HG03135 (cell line): ENCODE data around the gene SYNJ1.
"Not testable (repeated sequence)": the region's sequence is repeated elsewhere in the genome, so short reads cannot be mapped to it uniquely, and the experiment has no call there.

Experiments
- ATAC-seq: cut with Tn5 transposase; IDR thresholded peaks from one replicate; pipeline ENCODE4 v1.9.1; 2021; ENCODE audit warnings: mild to moderate bottlenecking, moderate library complexity; ENCODE audit not compliant: unreplicated experiment

The SYNJ1 gene

GRCh38 chr21:32613436-32614043 is 114.3 kb downstream of the SYNJ1 start:
- no peak for ATAC-seq

GRCh38 chr21:32612999-32613337 is 114.8 kb downstream of the SYNJ1 start:
- no peak for ATAC-seq

GRCh38 chr21:32612075-32612998 is 115.5 kb downstream of the SYNJ1 start, which contains the start of gene CFAP298:
TSS of gene CFAP298 (minus strand) at chr21:32612377. CDS start at chr21:32612243, 134 bp downstream.
- peak; percentile 91 for ATAC-seq

- ATAC-seq, result no peak
Measured at GRCh38 chr21:32611471-32611997, 116.3 kb downstream of the SYNJ1 start.

DNA sequence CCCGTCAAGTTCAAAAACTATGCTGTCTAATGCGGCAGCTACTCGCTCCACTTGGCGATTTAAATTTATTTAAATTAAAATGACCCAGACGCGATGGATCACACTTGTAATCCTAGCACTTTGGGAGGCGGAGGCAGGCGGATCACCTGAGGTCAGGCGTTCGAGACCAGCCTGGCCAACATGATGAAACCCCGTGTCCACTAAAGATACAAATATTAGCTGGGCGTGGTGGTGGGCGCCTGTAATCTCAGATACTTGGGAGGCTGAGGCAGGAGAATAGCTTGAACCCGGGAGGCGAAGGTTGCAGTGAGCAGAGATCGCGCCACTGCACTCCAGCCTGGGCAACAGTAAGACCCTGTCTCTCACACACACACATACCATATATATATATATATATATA is 116.9 kb downstream of the SYNJ1 start:
- ATAC-seq, result not testable (repeated sequence)

GRCh38 chr21:32608851-32609250 is 119.0 kb downstream of the SYNJ1 start:
- no peak for ATAC-seq

DNA sequence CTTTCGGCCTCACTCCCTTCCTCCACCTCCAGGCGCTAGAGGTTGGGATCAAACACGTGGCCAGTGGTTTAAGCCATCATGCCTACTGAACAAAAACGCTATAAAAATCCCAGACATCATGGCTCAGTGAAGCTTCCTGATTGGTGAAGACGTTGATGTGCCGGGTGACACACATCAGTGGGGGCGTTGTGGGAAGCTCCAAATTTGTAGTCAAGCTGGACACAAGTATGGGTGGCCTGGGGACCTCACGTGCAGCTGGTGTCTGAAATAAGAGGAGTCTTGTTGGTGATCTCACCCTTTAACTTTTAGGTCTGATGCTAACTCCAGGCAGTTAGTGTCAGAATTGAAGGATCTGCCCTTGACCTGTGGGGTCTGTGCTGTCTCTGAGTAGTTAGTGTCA is 122.3 kb downstream of the SYNJ1 start:
- ATAC-seq, result no peak

GRCh38 chr21:32604464-32604863 is 123.3 kb downstream of the SYNJ1 start:
- ATAC-seq, result no peak

DNA sequence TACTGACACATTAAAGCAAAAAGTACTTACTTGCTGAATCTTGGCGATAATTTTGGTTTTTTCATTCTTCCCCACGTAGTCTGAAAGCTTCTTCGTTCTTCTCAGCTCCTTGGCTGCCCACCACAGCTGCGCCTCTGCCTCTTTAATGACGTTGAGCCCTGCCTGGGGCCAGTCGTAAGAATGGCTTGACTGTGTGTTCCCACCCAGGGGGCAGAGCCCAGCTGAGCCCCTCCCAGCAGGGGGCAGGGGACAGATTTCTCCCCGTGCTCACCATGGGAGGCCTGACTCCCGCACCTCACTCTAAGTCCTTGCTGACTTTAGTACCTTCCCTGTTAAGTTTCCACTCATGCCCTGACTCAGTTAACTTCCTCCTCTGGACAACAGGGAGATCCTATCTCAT is 124.7 kb downstream of the SYNJ1 start:
- ATAC-seq, result no peak

- no peak for ATAC-seq
Measured at GRCh38 chr21:32602099-32602498, 125.7 kb downstream of the SYNJ1 start.

GRCh38 chr21:32599526-32599925 is 128.3 kb downstream of the SYNJ1 start:
- no peak for ATAC-seq

DNA sequence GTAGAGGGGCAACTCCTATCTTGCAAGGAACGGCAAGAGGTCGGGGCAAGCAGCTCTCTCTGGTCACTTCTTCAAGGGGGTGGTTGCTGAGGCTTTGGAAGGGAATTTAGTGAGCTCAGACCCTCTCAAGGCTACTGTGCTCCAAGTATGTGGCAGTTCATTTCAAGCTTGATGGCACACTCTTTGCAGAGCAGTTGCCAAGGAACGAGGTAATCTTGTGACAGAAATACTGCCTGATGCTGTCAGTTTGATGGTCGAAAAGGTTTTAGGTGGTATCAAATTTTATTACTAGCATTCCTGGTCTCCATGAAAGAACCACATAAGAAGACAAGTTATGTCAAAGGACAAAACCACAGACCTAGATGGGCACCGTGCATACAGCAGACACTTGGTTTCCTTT is 128.7 kb downstream of the SYNJ1 start:
- ATAC-seq, result no peak

GRCh38 chr21:32597205-32597604 is 130.6 kb downstream of the SYNJ1 start:
- ATAC-seq, result no peak

- ATAC-seq, result no peak
Measured at GRCh38 chr21:32595431-32595830, 132.4 kb downstream of the SYNJ1 start.

GRCh38 chr21:32593690-32594089 is 134.1 kb downstream of the SYNJ1 start:
- no peak for ATAC-seq

DNA sequence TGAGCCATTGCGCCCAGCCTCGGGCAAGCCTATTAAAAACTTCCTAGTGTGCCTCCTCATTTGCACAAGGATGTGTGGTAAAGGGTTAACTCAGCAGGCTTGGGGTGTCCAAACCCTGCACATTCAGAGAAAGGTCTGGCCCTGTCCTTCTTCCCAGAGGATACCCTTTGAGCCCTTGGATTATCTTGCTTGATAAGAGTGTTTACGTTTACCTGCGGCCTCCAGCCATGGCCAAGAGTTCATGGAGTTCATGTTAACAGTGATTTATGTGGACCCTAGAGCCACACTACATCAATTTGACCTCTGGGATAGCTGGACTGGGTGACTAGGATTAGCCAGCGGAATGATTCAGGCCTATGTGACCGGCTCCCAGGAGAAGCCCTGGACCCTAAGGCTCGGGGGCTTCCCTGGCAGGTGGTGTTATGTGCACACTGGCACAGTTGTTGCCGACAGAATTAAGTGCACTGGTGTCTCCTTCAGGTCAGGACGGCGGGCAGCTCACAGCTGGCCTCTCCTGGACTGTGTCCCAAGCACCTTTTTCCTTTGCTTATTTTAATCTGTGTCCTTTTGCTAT is 134.8 kb downstream of the SYNJ1 start:
- no peak for ATAC-seq

DNA sequence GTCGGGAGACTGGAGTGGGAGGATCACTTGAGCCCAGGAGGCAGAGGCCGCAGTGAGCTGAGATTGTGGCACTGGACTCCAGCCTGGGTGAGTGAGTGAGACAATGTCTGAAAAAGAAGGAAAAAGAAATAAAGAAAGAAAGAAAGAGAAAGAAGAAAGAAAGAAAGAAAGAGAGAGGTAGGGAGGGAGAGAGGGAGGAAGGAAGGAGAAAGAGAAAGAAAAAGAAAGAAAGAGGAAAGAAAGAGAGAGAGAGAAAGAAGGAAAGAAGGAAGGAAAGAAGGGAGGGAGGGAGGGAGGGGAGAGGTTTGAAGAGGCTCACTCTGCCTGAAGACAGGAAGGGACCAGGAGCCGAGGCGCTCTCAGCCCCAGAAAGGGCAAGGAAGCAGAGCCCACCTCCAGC is 137.7 kb downstream of the SYNJ1 start:
- no peak for ATAC-seq

DNA sequence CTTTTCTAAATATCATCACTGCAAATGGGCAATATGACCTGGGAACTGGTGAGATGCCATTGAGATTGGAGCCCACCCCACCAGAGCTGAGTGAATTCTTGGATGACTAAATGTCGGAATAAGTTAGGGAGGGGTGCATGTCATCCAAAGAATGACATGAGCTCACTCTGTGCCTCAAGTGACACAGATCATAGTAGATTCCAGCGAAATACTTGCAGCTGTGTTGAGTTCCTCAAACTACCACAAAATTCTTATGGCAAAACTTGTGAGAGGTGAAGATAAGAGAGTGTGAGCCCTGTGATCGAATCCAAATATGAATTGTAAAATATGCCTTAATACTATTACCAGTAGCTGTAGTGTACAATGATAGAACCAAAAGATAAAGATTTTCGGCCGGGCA is 140.2 kb downstream of the SYNJ1 start:
- ATAC-seq, result no peak

DNA sequence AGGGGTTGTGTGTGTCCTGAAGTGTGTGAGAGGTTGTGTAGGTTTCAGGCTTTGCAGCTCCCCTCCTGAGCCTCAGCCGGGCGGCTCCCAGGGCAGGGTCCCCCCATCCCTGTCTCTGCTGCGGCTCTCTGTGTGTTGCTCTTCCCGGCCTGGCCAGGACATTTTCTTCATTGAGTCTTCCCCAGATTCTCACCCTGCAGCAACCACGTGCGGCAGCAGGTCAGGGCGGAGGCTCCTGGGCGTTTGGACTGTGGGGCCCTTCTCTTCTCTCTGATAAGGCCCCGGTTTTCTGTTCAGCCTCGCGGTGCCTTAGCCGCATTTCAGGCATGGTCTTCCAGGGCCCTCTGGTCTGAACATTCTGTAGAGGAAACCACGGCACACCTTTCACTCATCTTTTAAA is 140.7 kb downstream of the SYNJ1 start:
- no peak for ATAC-seq

- no peak for ATAC-seq
Measured at GRCh38 chr21:32585970-32586369, 141.8 kb downstream of the SYNJ1 start.

DNA sequence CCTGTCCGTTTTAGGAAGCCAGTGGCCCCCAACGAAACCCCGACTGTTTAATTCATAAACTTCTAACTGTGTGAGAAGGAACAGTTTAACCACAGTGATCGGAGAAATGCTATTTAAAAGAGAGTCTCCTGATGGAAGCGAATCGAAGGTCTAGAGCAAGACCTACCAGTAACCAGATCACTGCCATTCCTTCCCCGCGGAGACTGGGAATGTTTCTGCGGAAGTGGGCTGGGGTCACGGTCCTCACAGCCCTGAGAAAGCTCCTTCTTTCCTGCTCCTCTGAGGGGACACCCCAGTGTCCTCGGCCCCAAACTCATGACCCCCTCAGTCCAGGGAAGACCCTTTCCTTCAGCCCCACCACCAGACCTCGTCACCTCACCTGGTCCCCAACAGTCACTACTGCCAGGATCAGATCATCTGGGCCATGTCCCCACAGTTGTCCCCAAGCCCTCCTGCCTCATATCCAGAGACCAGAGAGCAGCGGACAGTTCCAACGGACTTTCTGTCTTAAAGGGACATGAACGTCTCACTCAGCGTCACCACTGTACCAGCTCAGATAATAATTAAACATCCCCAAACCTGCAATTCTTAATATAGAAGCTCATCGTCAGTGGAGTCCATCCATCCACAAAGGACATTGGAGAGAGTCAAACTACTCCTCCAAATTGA is 142.6 kb downstream of the SYNJ1 start, which contains the start of gene TCP10L:
Gene TCP10L (minus strand): TSS at position 482 of the 669 bp plus-strand sequence. CDS start 1,219 bp downstream, outside the sequence.
- ATAC-seq, result no peak
